Activated gamma-delta T cell (primary cell): ENCODE data around the gene ZNF780B.
A peak's percentile ranks its signal among the peaks of the same experiment; 100 is the strongest.
"Not testable (repeated sequence)": the region's sequence is repeated elsewhere in the genome, so short reads cannot be mapped to it uniquely, and the experiment has no call there.

ENCODE experiments used
- DNase-seq: peaks from one replicate; lab custom pipeline; 2025; lab: John Stamatoyannopoulos, UW

Gene ZNF780B

GRCh38 chr19:40038047-40038446 is 18.0 kb downstream of the ZNF780B start:
- not testable (repeated sequence) for DNase-seq

GRCh38 chr19:40035996-40036395 is 20.0 kb downstream of the ZNF780B start:
- DNase-seq = no peak

DNA sequence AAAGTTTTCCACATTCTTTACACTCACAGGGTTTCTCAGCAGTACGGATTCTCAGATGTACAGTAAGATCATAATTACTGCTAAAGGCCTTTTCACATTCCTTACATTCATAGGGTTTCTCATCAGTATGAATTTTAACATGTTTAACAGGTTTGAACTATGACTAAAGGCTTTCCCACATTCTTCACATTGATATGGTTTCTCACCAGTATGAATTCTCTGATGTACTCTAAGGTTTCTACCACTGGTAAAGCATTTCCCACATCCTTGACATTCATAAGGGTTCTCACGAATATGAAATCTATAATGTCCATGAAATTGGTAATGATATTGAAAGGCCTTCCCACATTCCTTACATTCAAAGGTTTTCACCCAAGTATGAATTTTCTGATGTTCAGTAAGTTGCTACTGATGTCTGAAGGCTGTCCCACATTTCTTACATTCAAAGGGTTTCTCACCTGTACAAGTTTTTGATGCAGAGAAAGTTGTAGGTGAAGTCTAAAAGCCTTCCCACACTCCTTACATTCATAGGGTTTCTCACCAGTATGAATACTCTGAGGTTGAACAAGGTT is 22.0 kb downstream of the ZNF780B start:
- no peak for DNase-seq

DNA sequence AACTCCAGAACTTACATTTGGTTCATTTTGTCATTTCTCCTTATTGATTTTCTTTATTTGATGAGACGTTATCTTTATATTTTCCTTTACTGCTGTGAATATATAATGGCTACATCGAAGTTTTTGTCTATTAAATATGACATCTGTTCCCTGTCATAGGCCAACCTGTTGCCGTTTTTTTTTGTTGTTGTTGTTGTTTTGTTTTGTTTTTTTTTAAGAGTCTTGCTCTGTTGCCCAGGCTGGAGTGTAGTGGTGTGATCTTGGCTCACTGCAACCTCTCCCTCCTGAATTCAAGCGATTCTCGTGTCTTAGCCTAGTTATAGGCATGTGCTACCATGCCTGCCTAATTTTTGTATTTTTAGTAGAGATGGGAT is 29.4 kb downstream of the ZNF780B start:
- no peak for DNase-seq

DNA sequence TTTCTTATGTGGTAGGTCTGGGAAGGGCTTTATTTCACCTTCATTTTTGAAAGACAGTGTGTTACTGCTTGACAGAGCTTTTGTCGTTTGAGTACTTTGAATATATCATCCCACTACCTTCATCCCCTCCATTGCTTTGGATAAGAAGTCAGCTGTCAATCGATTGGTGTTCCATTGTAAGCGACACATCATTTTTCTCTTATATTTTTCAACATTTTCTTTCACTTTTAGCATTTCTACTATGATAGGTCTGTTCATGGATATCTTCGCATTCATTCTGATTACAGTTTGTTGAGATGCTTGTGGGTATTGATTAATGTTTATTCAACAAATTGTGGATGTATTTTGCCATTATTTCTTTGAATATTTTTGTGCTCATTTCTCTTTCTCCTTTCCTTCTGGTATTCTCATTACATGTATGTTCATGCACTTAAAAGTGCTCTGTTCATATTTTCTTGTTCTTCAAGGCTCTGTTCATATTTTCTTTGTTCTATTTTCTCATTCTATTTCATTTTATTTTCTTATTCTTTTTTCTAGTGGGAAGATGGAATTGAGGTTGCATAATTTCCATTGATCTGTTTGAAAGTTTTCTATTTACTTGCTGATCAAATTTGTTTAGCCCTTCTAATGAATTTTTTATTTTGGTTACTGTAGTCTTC is 30.0 kb downstream of the ZNF780B start:
- no peak for DNase-seq

DNA sequence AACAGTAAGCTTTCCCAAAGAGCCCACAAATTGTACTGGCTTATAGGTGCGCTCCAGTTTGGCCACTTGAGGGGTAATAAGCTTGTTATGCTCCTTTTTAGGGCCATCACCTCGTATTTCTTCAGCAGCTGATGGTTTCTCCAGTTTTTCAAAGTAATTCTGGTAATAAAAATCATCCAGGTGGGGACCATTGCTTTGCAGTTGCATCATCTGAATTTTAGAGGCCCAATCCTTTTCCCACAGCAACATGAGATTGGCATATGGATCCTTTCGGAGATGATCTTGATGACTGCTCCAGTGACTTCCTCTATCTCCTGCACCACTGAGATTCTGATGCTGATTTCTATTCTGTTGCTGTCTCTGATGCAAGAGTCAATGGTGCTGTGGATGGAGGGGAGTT is 32.1 kb downstream of the ZNF780B start:
- DNase-seq = no peak

- no peak for DNase-seq
These were observed 42.0 kb downstream of the ZNF780B start for GRCh38 chr19:40013991-40014390.

DNA sequence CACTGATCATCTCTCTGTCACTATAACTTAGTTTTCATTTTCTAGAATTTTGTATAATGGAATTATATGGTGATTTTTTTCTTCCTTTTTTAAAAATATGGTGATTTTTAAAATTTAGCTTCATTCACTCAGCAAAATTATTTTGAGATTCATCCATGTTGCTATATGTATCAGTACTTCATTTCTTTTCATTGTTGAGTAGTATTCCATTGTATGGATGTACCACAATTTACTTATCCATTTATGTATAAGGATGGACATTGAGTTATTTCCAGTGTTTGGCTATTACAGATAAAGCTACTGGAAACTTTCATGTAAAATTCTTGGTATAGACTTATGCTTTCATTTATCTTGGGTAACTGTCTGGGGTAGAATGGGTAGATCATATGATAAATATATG is 46.4 kb downstream of the ZNF780B start:
- DNase-seq = no peak

GRCh38 chr19:40006273-40006691 is 49.7 kb downstream of the ZNF780B start:
- DNase-seq = no peak

- no peak for DNase-seq
These were observed 50.2 kb downstream of the ZNF780B start for GRCh38 chr19:40005691-40006272.

DNA sequence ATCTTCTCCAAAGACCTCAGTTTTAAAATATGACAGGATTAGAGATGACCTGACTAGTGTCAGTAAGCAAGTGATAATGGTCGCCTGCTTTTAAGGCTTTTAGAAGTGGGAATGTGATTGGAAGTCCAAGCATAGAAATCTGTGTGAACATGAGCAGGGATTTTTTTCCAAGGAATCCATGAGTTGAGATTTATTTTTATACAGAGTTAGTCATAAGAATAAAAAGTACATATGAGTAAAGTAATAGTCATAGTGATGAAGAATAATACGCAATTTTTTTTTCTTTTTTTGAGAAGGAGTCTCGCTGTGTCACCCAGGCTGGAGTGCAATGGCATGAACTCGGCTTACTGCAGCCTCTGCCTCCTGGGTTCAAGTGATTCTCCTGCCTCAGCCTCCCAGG is 57.5 kb downstream of the ZNF780B start:
- no peak for DNase-seq

DNA sequence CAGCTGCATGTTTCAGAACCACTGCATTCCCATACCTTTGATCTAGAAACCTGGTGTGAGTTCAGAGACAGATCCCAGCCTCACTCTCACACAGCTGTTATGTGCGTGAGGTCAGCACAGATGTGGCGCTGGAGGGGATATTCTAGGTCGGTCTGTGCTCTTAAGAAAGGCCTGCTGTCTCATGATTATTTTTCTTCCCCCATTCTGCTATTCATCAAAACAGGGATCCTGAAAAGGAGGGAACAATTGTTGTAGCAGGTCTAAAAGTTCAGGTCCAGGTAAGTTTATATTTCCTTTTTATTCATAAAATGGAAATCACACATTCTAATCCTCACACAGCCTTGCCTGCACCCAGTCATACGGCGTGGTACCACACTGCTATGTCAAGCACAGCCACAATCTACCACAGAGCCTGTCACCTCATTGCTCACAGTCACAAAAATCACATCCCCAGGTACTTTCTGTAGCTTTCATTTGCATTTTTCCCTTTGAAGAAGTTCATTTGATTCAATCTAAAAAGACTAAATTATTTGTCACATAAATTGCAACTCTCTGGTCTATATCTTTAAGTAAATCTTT is 58.3 kb downstream of the ZNF780B start:
- DNase-seq = no peak

DNA sequence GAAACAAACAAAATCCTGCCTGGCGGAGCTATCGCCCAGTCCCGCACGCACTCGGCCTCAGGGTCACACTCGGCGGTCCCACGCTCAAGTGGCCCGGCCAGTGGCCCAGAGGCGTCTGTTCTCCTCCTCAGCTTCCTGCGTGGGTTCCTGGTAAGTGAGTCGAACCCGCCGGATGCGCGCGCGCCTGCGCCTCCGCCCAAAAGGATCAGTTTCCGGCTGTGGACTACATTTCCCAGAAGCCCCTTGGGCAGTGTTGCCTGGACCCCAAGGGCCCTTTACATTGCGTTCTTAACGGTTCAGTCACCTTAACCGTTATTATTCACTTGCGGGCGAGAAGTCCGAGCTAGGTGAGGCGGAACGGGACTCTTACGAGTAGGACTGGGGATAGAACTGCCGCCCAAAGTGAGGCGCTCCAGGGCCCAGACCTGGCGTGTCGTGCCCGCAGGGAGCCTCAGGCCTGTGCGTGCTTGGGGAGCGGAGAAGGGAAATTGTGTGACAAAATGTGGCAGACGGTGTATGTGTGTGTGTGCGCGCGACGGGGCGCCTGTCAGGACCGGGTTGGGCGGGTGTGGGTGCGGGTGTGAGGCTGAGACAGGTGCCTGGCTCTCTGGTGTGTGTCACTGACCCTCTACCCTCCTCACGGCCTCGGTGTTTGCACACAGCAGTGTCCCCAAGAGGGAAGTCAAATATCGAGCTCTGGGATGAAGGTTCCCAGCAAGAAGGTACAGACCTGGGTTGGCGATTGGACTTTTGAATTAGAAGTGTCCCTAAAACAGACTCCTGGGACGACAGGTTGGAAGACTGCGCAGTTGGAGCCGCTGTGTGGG is 59.0 kb downstream of the ZNF780B start, which contains the start of gene ZNF546:
Gene ZNF546, plus strand, starts transcription at position 250 of the 827 bp plus-strand sequence. CDS start 1,267 bp downstream, outside the sequence.
- DNase-seq = peak; percentile 81

DNA sequence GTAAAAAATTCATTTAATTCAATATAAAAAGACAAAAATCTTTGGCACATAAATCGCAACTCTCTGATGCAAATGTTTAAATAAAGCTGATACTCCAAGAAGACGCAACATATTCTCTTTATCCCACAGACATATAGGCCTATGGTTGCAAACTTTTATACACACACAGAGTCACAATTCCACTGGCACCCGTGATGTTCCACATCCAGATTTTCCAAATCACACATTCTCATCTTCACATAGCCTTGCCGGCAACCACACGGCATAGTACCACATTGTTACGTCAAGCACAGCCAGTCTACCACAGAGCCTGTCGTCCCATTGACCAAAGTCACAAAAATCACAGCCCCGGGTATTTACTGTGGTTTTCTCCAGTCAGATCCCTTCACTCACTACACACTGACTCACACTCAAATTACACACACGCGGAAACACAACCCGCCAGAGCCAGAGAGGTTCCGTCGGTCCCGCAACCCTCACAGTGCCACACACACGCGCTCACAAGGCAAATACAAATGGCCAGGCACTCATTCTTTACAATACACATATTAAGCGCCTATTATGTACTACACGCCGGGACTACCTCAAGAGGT is 59.7 kb downstream of the ZNF780B start:
- DNase-seq = no peak

DNA sequence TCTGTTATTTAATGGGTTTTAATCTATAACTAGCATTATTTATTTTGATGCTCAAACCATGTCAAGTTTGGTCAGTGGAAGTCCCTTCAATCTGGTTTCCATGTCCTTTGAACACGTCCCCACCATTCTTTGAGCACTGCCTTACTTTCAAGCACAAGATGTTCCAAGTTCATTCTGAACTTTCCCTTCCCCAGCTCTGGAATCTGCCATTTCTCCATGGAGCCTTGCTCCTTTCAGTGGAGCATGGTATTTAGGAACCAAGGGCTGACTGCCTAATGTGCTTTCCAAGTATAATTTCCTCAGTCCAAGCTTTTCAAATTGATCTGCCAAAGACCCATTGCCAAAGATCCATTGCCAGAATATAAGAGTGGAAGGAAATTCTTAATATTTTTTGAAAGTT is 60.2 kb downstream of the ZNF780B start:
- DNase-seq = no peak

DNA sequence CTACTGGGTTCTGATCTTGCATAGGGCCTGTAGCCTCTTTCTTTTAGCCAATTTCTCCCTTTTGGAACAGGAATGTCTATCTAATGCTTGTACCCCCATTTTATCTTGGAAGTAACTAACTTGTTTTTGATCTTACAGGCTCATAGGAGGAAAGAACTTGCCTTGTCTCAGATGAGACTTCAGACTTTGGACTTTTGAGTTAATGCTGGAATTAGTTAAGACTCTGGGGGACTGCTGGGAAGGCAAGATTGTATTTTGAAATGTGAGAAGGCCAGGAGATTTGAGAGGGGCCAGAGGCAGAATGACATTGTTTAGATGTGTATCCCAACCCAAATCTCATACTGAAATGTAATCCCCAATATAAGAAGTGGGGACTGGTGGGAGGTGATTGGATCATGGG is 61.7 kb downstream of the ZNF780B start:
- no peak for DNase-seq

GRCh38 chr19:39993605-39994004 is 62.4 kb downstream of the ZNF780B start:
- DNase-seq = no peak

GRCh38 chr19:39987596-39987995 is 68.4 kb downstream of the ZNF780B start:
- no peak for DNase-seq

DNA sequence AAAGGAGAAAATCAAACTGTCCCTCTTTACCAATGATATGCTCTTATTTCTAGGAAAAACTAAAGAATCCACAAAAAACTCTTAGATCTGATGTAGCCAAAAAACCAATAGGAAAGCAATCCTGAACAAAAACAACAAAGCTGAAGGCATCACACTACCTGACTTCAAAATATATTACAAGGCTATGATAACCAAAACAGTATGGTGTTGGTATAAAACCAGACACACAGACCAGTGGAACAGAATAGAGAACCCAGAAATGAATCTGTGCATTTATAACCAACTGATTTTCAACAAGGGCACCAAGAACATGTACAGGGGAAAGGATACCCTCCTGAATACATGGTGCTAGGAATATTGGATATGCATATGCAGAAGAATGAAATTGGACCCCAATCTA is 68.9 kb downstream of the ZNF780B start:
- DNase-seq = no peak

DNA sequence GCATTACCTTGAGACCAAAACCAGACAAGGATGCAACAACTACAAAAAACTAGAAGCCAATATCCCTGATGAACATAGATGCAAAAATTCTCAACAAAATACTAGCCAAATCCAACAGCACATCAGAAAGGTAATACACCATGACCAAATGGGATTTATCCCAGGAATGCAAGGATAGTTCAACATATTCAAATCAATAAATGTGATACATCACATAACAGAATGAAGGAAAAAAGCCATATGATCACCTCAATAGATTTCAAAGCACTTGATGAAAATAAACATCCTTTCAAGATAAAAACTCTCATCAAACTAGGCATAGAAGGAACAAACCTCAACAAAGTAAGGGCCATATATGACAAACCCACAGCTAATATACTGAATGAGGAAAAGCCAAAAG is 69.4 kb downstream of the ZNF780B start:
- no peak for DNase-seq

GRCh38 chr19:39983695-39984300 is 72.2 kb downstream of the ZNF780B start:
- DNase-seq = no peak
